PC-9 (cell line): Measurements from ENCODE around the gene MAP3K5. TPM values are rescaled to one million over a fixed set of nuclear protein-coding genes. Genes with fewer than 3 reads are reported as not detected.

Source experiments
- BruUV-seq: library from RNA; stranded (reverse); fragments of 400-500 nt; replicated peaks from 2 replicates; lab custom pipeline; 2021; lab: Mats Ljungman, UMichigan
- CTCF ChIA-PET: fragments of 300-600 bp; sonication (Branson Sonifier 250); formaldehyde crosslinking; loops from one replicate; lab custom pipeline; 2022; ENCODE audit warnings: antibody characterized with exemption; lab: Charles Lee
- POLR2A ChIA-PET: fragments of 300-600 bp; sonication (Branson Sonifier 250); formaldehyde crosslinking; loops from one replicate; lab custom pipeline; 2022; ENCODE audit warnings: antibody characterized with exemption; ENCODE audit not compliant: unreplicated experiment; lab: Charles Lee
- DNase-seq, 2 experiments: peaks; one replicate each; pipeline versions ENCODE4 v3.0.0 to v3.0.0-alpha.2; 2015 to 2022; ENCODE audit warnings: mixed read lengths in 1 of 2
- H2AFZ ChIP-seq: fragments of 200-600 bp; sonication (generic); 2 replicates; pipeline ENCODE4 v1.8.1; 2017; ENCODE audit warnings: antibody characterized with exemption
- H3F3A ChIP-seq: fragments of 200-600 bp; sonication (generic); 2 replicates; pipeline ENCODE4 v1.8.1; 2017; ENCODE audit warnings: antibody characterized with exemption, mild to moderate bottlenecking, low read depth; ENCODE audit not compliant: insufficient read depth
- H3K27ac ChIP-seq: fragments of 200-600 bp; sonication (generic); 2 replicates; pipeline ENCODE4 v1.6.1; 2016; ENCODE audit warnings: mixed run types
- H3K27me3 ChIP-seq: fragments of 200-600 bp; sonication (generic); 2 replicates; pipeline ENCODE4 v1.6.1; 2016; ENCODE audit warnings: low read depth, mixed run types; ENCODE audit not compliant: insufficient read depth
- H3K36me3 ChIP-seq: fragments of 200-600 bp; sonication (generic); 2 replicates; pipeline ENCODE4 v1.6.1; 2016; ENCODE audit warnings: low read depth, mixed run types
- H3K4me1 ChIP-seq: fragments of 200-600 bp; sonication (generic); replicated peaks from 2 replicates; pipeline ENCODE4 v1.6.1; 2016; ENCODE audit warnings: mixed run types; ENCODE audit not compliant: insufficient read depth
- H3K4me2 ChIP-seq: fragments of 200-600 bp; sonication (generic); 2 replicates; pipeline ENCODE4 v1.6.1; 2017; ENCODE audit warnings: mixed run types
- H3K4me3 ChIP-seq: fragments of 200-600 bp; sonication (generic); 2 replicates; pipeline ENCODE4 v1.6.1; 2016; ENCODE audit warnings: mixed run types
- H3K79me2 ChIP-seq: fragments of 200-600 bp; sonication (generic); 2 replicates; pipeline ENCODE4 v1.6.1; 2017; ENCODE audit warnings: low read depth, mixed run types
- H3K9me2 ChIP-seq: fragments of 200-600 bp; sonication (generic); 2 replicates; pipeline ENCODE4 v1.8.1; 2017; ENCODE audit warnings: mild to moderate bottlenecking; ENCODE audit not compliant: insufficient read depth
- H3K9me3 ChIP-seq: fragments of 200-600 bp; sonication (generic); 2 replicates; pipeline ENCODE4 v1.8.1; 2016; ENCODE audit warnings: low read depth; ENCODE audit not compliant: insufficient read depth
- H4K20me1 ChIP-seq: fragments of 200-600 bp; sonication (generic); 2 replicates; pipeline ENCODE4 v1.8.1; 2017; ENCODE audit not compliant: insufficient read depth
- EZH2 ChIP-seq: fragments of 200-600 bp; sonication (generic); IDR thresholded peaks from 2 replicates; pipeline ENCODE4 v1.8.0; 2017; ENCODE audit warnings: antibody characterized with exemption, low read depth
- intact Hi-C: fragments of 100-400 bp; cut with micrococcal nuclease; formaldehyde crosslinking; loops from one replicate; pipeline ENCODE4 v1.10.0; 2022; ENCODE audit not compliant: unreplicated experiment
- total RNA-seq: library from RNA; stranded (reverse); gene quantifications from 2 replicates; pipeline ENCODE4 v1.2.3, GENCODE V29; 2021
- TF ChIP-seq, protein P1 (sequence below): fragments of 200-600 bp; sonication (generic); conservative IDR thresholded peaks from 2 replicates; pipeline ENCODE4 v1.6.1; 2017; ENCODE audit warnings: mixed run types, antibody characterized with exemption, mild to moderate bottlenecking, moderate library complexity

MAP3K5 gene
- total RNA-seq, 1 experiment from 2014 or later: 10.9 TPM

- Histone ChIP-seq H3K4me1 (no peaks in the 10 kb centered on the region), H3F3A (no peaks in the 10 kb centered on the region), H3K36me3 (no peaks in the 10 kb centered on the region; the same call in 1 of the 2 replicates), H4K20me1 (no peaks in the 10 kb centered on the region), H3K9me3 (no peaks in the 10 kb centered on the region), H2AFZ (no peak overlapping the region), H3K4me3 (no peak overlapping the region), H3K4me2 (no peak overlapping the region), H3K9me2 (no peaks in the 10 kb centered on the region), H3K27ac (no peak overlapping the region), H3K79me2 (no peaks in the 10 kb centered on the region), H3K27me3 (no peaks in the 10 kb centered on the region)
- TF ChIP-seq EZH2: no peak
- TF ChIP-seq, protein P1, sequence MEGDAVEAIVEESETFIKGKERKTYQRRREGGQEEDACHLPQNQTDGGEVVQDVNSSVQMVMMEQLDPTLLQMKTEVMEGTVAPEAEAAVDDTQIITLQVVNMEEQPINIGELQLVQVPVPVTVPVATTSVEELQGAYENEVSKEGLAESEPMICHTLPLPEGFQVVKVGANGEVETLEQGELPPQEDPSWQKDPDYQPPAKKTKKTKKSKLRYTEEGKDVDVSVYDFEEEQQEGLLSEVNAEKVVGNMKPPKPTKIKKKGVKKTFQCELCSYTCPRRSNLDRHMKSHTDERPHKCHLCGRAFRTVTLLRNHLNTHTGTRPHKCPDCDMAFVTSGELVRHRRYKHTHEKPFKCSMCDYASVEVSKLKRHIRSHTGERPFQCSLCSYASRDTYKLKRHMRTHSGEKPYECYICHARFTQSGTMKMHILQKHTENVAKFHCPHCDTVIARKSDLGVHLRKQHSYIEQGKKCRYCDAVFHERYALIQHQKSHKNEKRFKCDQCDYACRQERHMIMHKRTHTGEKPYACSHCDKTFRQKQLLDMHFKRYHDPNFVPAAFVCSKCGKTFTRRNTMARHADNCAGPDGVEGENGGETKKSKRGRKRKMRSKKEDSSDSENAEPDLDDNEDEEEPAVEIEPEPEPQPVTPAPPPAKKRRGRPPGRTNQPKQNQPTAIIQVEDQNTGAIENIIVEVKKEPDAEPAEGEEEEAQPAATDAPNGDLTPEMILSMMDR: no peak
- POLR2A ChIA-PET: interaction anchor here (0.6 kb wide), 1 partner anchor 11 kb away, joined by 6 read pairs; no protein-coding TSS in a partner anchor
- intact Hi-C loops: no loop called here
- no peak for DNase-seq
- BruUV-seq: no TSS peak
- CTCF ChIA-PET: no interaction called here
Observed at GRCh38 chr6:136658711-136659110, 133.6 kb downstream of the MAP3K5 start.

- no peaks in the 10 kb centered on the region for H3K79me2 ChIP-seq
- intact Hi-C loops: no loop called here
- H3K9me2 ChIP-seq: no peaks in the 10 kb centered on the region
- H3K4me2 ChIP-seq: no peak overlapping the region
- H3K36me3 ChIP-seq: no peaks in the 10 kb centered on the region; the same call in 1 of the 2 replicates
- TF ChIP-seq, protein P1: no peak
- POLR2A ChIA-PET: no interaction called here
- BruUV-seq: no TSS peak
- H3K9me3 ChIP-seq: no peaks in the 10 kb centered on the region
- H3K4me3 ChIP-seq: no peak overlapping the region
- DNase-seq: no peak
- no peaks in the 10 kb centered on the region for H3K4me1 ChIP-seq
- no peak overlapping the region for H3K27ac ChIP-seq
- CTCF ChIA-PET: interaction anchor here (0.9 kb wide), 1 partner anchor 129 kb away, joined by 3 read pairs; no protein-coding TSS in a partner anchor
- H4K20me1 ChIP-seq: no peaks in the 10 kb centered on the region
- H3F3A ChIP-seq: no peaks in the 10 kb centered on the region
- H3K27me3 ChIP-seq: no peaks in the 10 kb centered on the region
- H2AFZ ChIP-seq: no peak overlapping the region
Observed at GRCh38 chr6:136657666-136658065, 134.6 kb downstream of the MAP3K5 start.

GRCh38 chr6:136656121-136656520 lies 136.2 kb downstream of the MAP3K5 start:
- Histone ChIP-seq H4K20me1 (no peaks in the 10 kb centered on the region), H3K79me2 (no peaks in the 10 kb centered on the region), H3K4me3 (no peak overlapping the region), H2AFZ (no peak overlapping the region), H3F3A (no peaks in the 10 kb centered on the region), H3K27ac (no peak overlapping the region), H3K9me2 (no peaks in the 10 kb centered on the region), H3K36me3 (peaks cover 8% of the 10 kb centered on the region; the same call in 1 of the 2 replicates), H3K27me3 (no peaks in the 10 kb centered on the region), H3K4me2 (no peak overlapping the region), H3K9me3 (no peaks in the 10 kb centered on the region), H3K4me1 (no peaks in the 10 kb centered on the region)
- ChIA-PET POLR2A (no interaction called here), CTCF (no interaction called here)
- BruUV-seq: no TSS peak
- intact Hi-C loops: no loop called here
- TF ChIP-seq, protein P1: no peak
- TF ChIP-seq EZH2: no peak
- no peak for DNase-seq
